ENCODE measurements around the gene TSKS.

Gene TSKS

GRCh38 chr19:49699364-49699763 lies 63.7 kb downstream of the TSKS start:
- Histone ChIP-seq H3K27me3 (ENCODE audit: low read depth, low read length) (no peaks in the 10 kb centered on the region), H3K4me3 (ENCODE audit: low read length) (no peak overlapping the region), H3K36me3 (replicated peaks; ENCODE audit: low read depth, low read length) (no peaks in the 10 kb centered on the region), H3K27ac (ENCODE audit: low read length) (no peak overlapping the region), H2AFZ (ENCODE audit: low read depth, low read length) (no peak overlapping the region), H4K20me1 (ENCODE audit: insufficient read depth, low read length) (no peaks in the 10 kb centered on the region), H3K9ac (ENCODE audit: low read length) (no peak overlapping the region), H3K4me1 (ENCODE audit: low read length) (no peaks in the 10 kb centered on the region), H3K9me3 (ENCODE audit: insufficient read depth, low read length) (no peaks in the 10 kb centered on the region), H3K79me2 (ENCODE audit: low read length) (no peaks in the 10 kb centered on the region), H3K4me2 (ENCODE audit: low read length) (no peak overlapping the region)
- TF ChIP-seq EZH2phosphoT487 (IDR thresholded peaks at IDR 0.05; ENCODE audit: low read depth) (no peak), CTCF (IDR thresholded peaks at IDR 0.05; ENCODE audit: low read depth, low read length) (no peak)

GRCh38 chr19:49696865-49697264 lies 66.2 kb downstream of the TSKS start:
- H3K9me3 ChIP-seq (ENCODE audit: insufficient read depth, low read length) = no peaks in the 10 kb centered on the region

GRCh38 chr19:49696115-49696514 lies 67.0 kb downstream of the TSKS start:
- Histone ChIP-seq H3K79me2 (ENCODE audit: low read length) (no peaks in the 10 kb centered on the region), H3K36me3 (replicated peaks; ENCODE audit: low read depth, low read length) (peaks cover 4% of the 10 kb centered on the region), H3K4me2 (ENCODE audit: low read length) (no peak overlapping the region), H3K27ac (ENCODE audit: low read length) (no peak overlapping the region), H3K4me3 (ENCODE audit: low read length) (no peak overlapping the region), H4K20me1 (ENCODE audit: insufficient read depth, low read length) (no peaks in the 10 kb centered on the region; the same call in 1 of the 2 replicates), H3K9ac (ENCODE audit: low read length) (no peak overlapping the region), H3K9me3 (ENCODE audit: insufficient read depth, low read length) (no peaks in the 10 kb centered on the region), H2AFZ (ENCODE audit: low read depth, low read length) (no peak overlapping the region), H3K4me1 (ENCODE audit: low read length) (no peaks in the 10 kb centered on the region), H3K27me3 (ENCODE audit: low read depth, low read length) (no peaks in the 10 kb centered on the region)
- TF ChIP-seq EZH2phosphoT487 (IDR thresholded peaks at IDR 0.05; ENCODE audit: low read depth) (no peak), CTCF (IDR thresholded peaks at IDR 0.05; ENCODE audit: low read depth, low read length) (no peak)

More at GRCh38 chr19:49696865-49697264, 66.2 kb downstream of the TSKS start:
- Histone ChIP-seq H3K27ac (ENCODE audit: low read length) (no peak overlapping the region), H3K4me3 (ENCODE audit: low read length) (no peak overlapping the region), H3K4me1 (ENCODE audit: low read length) (no peaks in the 10 kb centered on the region), H3K27me3 (ENCODE audit: low read depth, low read length) (no peaks in the 10 kb centered on the region), H2AFZ (ENCODE audit: low read depth, low read length) (no peak overlapping the region), H4K20me1 (ENCODE audit: insufficient read depth, low read length) (no peaks in the 10 kb centered on the region; the same call in 1 of the 2 replicates), H3K4me2 (ENCODE audit: low read length) (no peak overlapping the region), H3K36me3 (replicated peaks; ENCODE audit: low read depth, low read length) (peaks cover 4% of the 10 kb centered on the region), H3K9ac (ENCODE audit: low read length) (no peak overlapping the region), H3K79me2 (ENCODE audit: low read length) (no peaks in the 10 kb centered on the region)
- TF ChIP-seq EZH2phosphoT487 (IDR thresholded peaks at IDR 0.05; ENCODE audit: low read depth) (no peak), CTCF (IDR thresholded peaks at IDR 0.05; ENCODE audit: low read depth, low read length) (no peak)

- TF ChIP-seq EZH2phosphoT487 (IDR thresholded peaks at IDR 0.05; ENCODE audit: low read depth) (no peak), CTCF (IDR thresholded peaks at IDR 0.05; ENCODE audit: low read depth, low read length) (no peak)
- Histone ChIP-seq H3K27me3 (ENCODE audit: low read depth, low read length) (no peaks in the 10 kb centered on the region), H3K79me2 (ENCODE audit: low read length) (no peaks in the 10 kb centered on the region), H3K4me1 (ENCODE audit: low read length) (peaks cover 13% of the 10 kb centered on the region; the same call in 1 of the 2 replicates), H4K20me1 (ENCODE audit: insufficient read depth, low read length) (peaks cover 27% of the 10 kb centered on the region), H3K36me3 (replicated peaks; ENCODE audit: low read depth, low read length) (peaks cover 42% of the 10 kb centered on the region), H3K9ac (ENCODE audit: low read length) (no peak overlapping the region), H2AFZ (ENCODE audit: low read depth, low read length) (no peak overlapping the region), H3K4me2 (ENCODE audit: low read length) (no peak overlapping the region), H3K9me3 (ENCODE audit: insufficient read depth, low read length) (no peaks in the 10 kb centered on the region), H3K4me3 (ENCODE audit: low read length) (no peak overlapping the region), H3K27ac (ENCODE audit: low read length) (no peak overlapping the region)
These were observed 71.0 kb downstream of the TSKS start for GRCh38 chr19:49692147-49692506.

Data from OCI-LY3 (cell line).